H1 (cell line): ENCODE measurements around the gene SMPDL3B. TPM values are rescaled to one million over a fixed set of nuclear protein-coding genes. Genes with fewer than 3 reads are reported as not detected.

Experiments used
- CTCF ChIA-PET: fragments of 300-600 bp; sonication (Branson Sonifier 250); formaldehyde crosslinking; loops from one replicate; lab custom pipeline; 2021; ENCODE audit not compliant: partially characterized antibody; lab: Charles Lee
- POLR2A ChIA-PET: fragments of 300-600 bp; sonication (Branson Sonifier 250); formaldehyde crosslinking; loops from one replicate; lab custom pipeline; 2021; ENCODE audit warnings: inconsistent platforms; ENCODE audit not compliant: partially characterized antibody; lab: Charles Lee
- DNase-seq, 2 experiments: peaks; one replicate each; pipeline versions ENCODE4 v3.0.0 to v3.0.0-alpha.2; 2010 to 2022; ENCODE audit warnings: low spot score in 2 of 2, low read depth in 1 of 2, mixed read lengths in 1 of 2
- FAIRE-seq: peaks from 2 replicates; lab custom pipeline; 2011; peaks lifted over from hg19 to GRCh38; lab: Jason Lieb, UNC
- H2AFZ ChIP-seq: 2 replicates; pipeline ENCODE4 v1.8.1; 2012; ENCODE audit warnings: low read length, inconsistent platforms
- H2AK5ac ChIP-seq: 2 replicates; pipeline ENCODE4 v1.6.1; 2013; ENCODE audit warnings: low read depth, low read length
- H2BK120ac ChIP-seq: replicated peaks from 2 replicates; pipeline ENCODE3; 2013; ENCODE audit warnings: low read depth, low read length, inconsistent platforms
- H2BK12ac ChIP-seq: 2 replicates; pipeline ENCODE4 v1.6.1; 2013; ENCODE audit warnings: low read depth, low read length
- H2BK15ac ChIP-seq: 2 replicates; pipeline ENCODE4 v1.6.1; 2013; ENCODE audit warnings: low read length
- H2BK20ac ChIP-seq: 2 replicates; pipeline ENCODE4 v1.6.1; 2013; ENCODE audit warnings: low read length
- H2BK5ac ChIP-seq: 2 replicates; pipeline ENCODE4 v1.6.1; 2013; ENCODE audit warnings: low read depth, low read length
- H3K14ac ChIP-seq: 2 replicates; pipeline ENCODE4 v1.6.1; 2013; ENCODE audit warnings: inconsistent platforms; ENCODE audit not compliant: insufficient read length
- H3K18ac ChIP-seq: 2 replicates; pipeline ENCODE4 v1.6.1; 2013; ENCODE audit warnings: low read length; ENCODE audit errors: extremely low read depth
- H3K23ac ChIP-seq: 2 replicates; pipeline ENCODE4 v1.6.1; 2013; ENCODE audit warnings: inconsistent platforms; ENCODE audit not compliant: insufficient read length
- H3K23me2 ChIP-seq: 2 replicates; pipeline ENCODE4 v1.6.1; 2013; ENCODE audit warnings: low read depth, low read length
- H3K27ac ChIP-seq: 2 replicates; pipeline ENCODE4 v1.6.1; 2011; ENCODE audit warnings: low read depth, low read length, inconsistent platforms
- H3K27me3 ChIP-seq, 4 experiments: replicated peaks in 1 of 4; 1 replicate in 1 of 4; 2 replicates in 3 of 4; pipeline versions ENCODE4 v1.6.1 to v1.8.1; 2011 to 2013; ENCODE audit warnings: low read length in 3 of 4, mild to moderate bottlenecking in 3 of 4, inconsistent platforms in 2 of 4, mixed read lengths in 2 of 4, moderate library complexity in 1 of 4; ENCODE audit not compliant: control insufficient read depth in 3 of 4, insufficient read depth in 3 of 4; ENCODE audit errors: extremely low read depth in 1 of 4
- H3K36me3 ChIP-seq, 4 experiments: 2 replicates each; pipeline versions ENCODE4 v1.6.1 to v1.8.1; 2011 to 2013; ENCODE audit warnings: mild to moderate bottlenecking in 4 of 4, low read length in 3 of 4, moderate library complexity in 2 of 4, control low read depth in 1 of 4, inconsistent platforms in 1 of 4; ENCODE audit not compliant: insufficient read depth in 4 of 4, control insufficient read depth in 2 of 4
- H3K4ac ChIP-seq: replicated peaks from 2 replicates; pipeline ENCODE3; 2013; ENCODE audit warnings: low read length, low read depth, mixed read lengths, inconsistent platforms; ENCODE audit not compliant: insufficient read length
- H3K4me1 ChIP-seq, 4 experiments: replicated peaks in 1 of 4; 1 replicate in 1 of 4; 2 replicates in 3 of 4; pipeline versions ENCODE4 v1.6.1 to v1.8.1; 2011 to 2013; ENCODE audit warnings: low read length in 3 of 4, inconsistent platforms in 2 of 4, mixed read lengths in 1 of 4; ENCODE audit not compliant: insufficient read depth in 4 of 4, control insufficient read depth in 3 of 4
- H3K4me2 ChIP-seq, 2 experiments: 2 replicates each; pipeline versions ENCODE4 v1.6.1 to v1.8.1; 2011 to 2013; ENCODE audit warnings: low read depth in 2 of 2, low read length in 2 of 2, control low read depth in 1 of 2, inconsistent platforms in 1 of 2, mild to moderate bottlenecking in 1 of 2; ENCODE audit not compliant: insufficient read depth in 1 of 2
- H3K4me3 ChIP-seq, 4 experiments: fragments of 200-600, 300-600 bp in 1 of 4; sonication (generic), shearing (Covaris generic), sonication (Bioruptor Twin) in 1 of 4; 2 replicates each; pipeline versions ENCODE4 v1.5.1 to v1.8.1; 2011 to 2016; ENCODE audit warnings: low read length in 4 of 4, low read depth in 3 of 4, control low read depth in 2 of 4, inconsistent platforms in 2 of 4, mild to moderate bottlenecking in 2 of 4, mixed read lengths in 1 of 4, moderate library complexity in 1 of 4; ENCODE audit not compliant: insufficient read depth in 2 of 4; ENCODE audit errors: extremely low read depth in 1 of 4
- H3K56ac ChIP-seq: replicated peaks from 2 replicates; pipeline ENCODE3; 2013; ENCODE audit warnings: low read depth, mild to moderate bottlenecking, mixed read lengths, low read length, inconsistent platforms; ENCODE audit not compliant: insufficient read length
- H3K79me1 ChIP-seq: 2 replicates; pipeline ENCODE4 v1.6.1; 2013; ENCODE audit warnings: low read depth, low read length, control low read depth
- H3K79me2 ChIP-seq, 2 experiments: 2 replicates each; pipeline versions ENCODE4 v1.6.1 to v1.8.1; 2012 to 2013; ENCODE audit warnings: low read length in 2 of 2, mild to moderate bottlenecking in 2 of 2, inconsistent platforms in 1 of 2; ENCODE audit not compliant: insufficient read depth in 2 of 2, control insufficient read depth in 1 of 2
- H3K9ac ChIP-seq, 4 experiments: replicated peaks in 1 of 4; 1 replicate in 1 of 4; 2 replicates in 3 of 4; pipeline versions ENCODE4 v1.6.1 to v1.8.1; 2011 to 2013; ENCODE audit warnings: low read depth in 3 of 4, low read length in 3 of 4, control low read depth in 2 of 4, mild to moderate bottlenecking in 2 of 4, moderate library complexity in 2 of 4, inconsistent platforms in 1 of 4; ENCODE audit errors: extremely low read depth in 1 of 4
- H3K9me3 ChIP-seq, 2 experiments: 2 replicates each; pipeline versions ENCODE4 v1.6.1 to v1.8.1; 2012 to 2013; ENCODE audit warnings: mild to moderate bottlenecking in 2 of 2, moderate library complexity in 2 of 2, control low read depth in 1 of 2, inconsistent platforms in 1 of 2, low read depth in 1 of 2, low read length in 1 of 2, mixed read lengths in 1 of 2; ENCODE audit not compliant: insufficient read depth in 2 of 2
- H4K20me1 ChIP-seq, 2 experiments: replicated peaks in 1 of 2; 2 replicates each; pipeline versions ENCODE3 to v1.8.1; 2011 to 2013; ENCODE audit warnings: inconsistent platforms in 2 of 2, low read length in 2 of 2, mild to moderate bottlenecking in 1 of 2; ENCODE audit not compliant: insufficient read depth in 2 of 2, control insufficient read depth in 1 of 2
- H4K5ac ChIP-seq: 2 replicates; pipeline ENCODE4 v1.6.1; 2013; ENCODE audit warnings: low read length, low read depth, mixed read lengths, inconsistent platforms; ENCODE audit not compliant: insufficient read length
- H4K8ac ChIP-seq: 2 replicates; pipeline ENCODE4 v1.8.0; 2013; ENCODE audit warnings: mild to moderate bottlenecking, moderate library complexity, low read length, inconsistent platforms; ENCODE audit not compliant: insufficient read depth; ENCODE audit errors: extremely low read depth
- H4K91ac ChIP-seq: replicated peaks from 2 replicates; pipeline ENCODE3; 2013; ENCODE audit warnings: low read length, mixed read lengths, inconsistent platforms; ENCODE audit not compliant: insufficient read length
- BACH1 ChIP-seq: IDR thresholded peaks from 2 replicates; pipeline ENCODE4 v1.6.1; 2012; ENCODE audit warnings: low read length, improper control_type of control experiment
- CEBPB ChIP-seq: IDR thresholded peaks from 2 replicates; pipeline ENCODE4 v1.6.1; 2012; ENCODE audit warnings: low read depth, low read length
- EGR1 ChIP-seq: IDR thresholded peaks from 2 replicates; pipeline ENCODE4 v1.6.1; 2011; ENCODE audit warnings: low read depth, low read length, borderline replicate concordance
- KDM5A ChIP-seq: fragments of 200-600 bp; IDR thresholded peaks from 2 replicates; pipeline ENCODE4 v1.7.1; 2012; ENCODE audit warnings: mild to moderate bottlenecking, low read length, inconsistent platforms, mixed read lengths
- RNF2 ChIP-seq: fragments of 200-900, 300-1000 bp; sonication (generic); IDR thresholded peaks from 2 replicates; pipeline ENCODE4 v1.7.1; 2016; ENCODE audit warnings: borderline replicate concordance, low read depth, mild to moderate bottlenecking, antibody characterized with exemption, low read length; ENCODE audit not compliant: poor library complexity, severe bottlenecking; ENCODE audit errors: missing control alignments
- SIRT6 ChIP-seq: IDR thresholded peaks from one replicate; pipeline ENCODE4 v1.7.1; 2012; ENCODE audit warnings: low read length, inconsistent platforms
- SUZ12 ChIP-seq: fragments of 200-600 bp; sonication (generic); IDR thresholded peaks from 2 replicates; pipeline ENCODE4 v1.6.1; 2012; ENCODE audit warnings: mild to moderate bottlenecking, inconsistent platforms, low read length, moderate library complexity, mixed read lengths
- TAF1 ChIP-seq: IDR thresholded peaks from 2 replicates; pipeline ENCODE4 v1.6.1; 2011; ENCODE audit warnings: mild to moderate bottlenecking, low read depth, low read length
- TBP ChIP-seq: IDR thresholded peaks from 2 replicates; pipeline ENCODE4 v1.6.1; 2011; ENCODE audit warnings: low read depth, low read length, improper control_type of control experiment
- WGBS, 2 experiments: shearing (Covaris generic) in 1 of 2; methylation state at CpG; one replicate each; pipeline versions ENCODE4 v1.1.6 to v1.1.7; 2013 to 2015; ENCODE audit warnings: low lambda C conversion rate in 2 of 2, mixed read lengths in 2 of 2, inconsistent platforms in 1 of 2, low coverage in 1 of 2, missing lambda C conversion rate in 1 of 2; ENCODE audit not compliant: insufficient replicate concordance in 2 of 2, insufficient coverage in 1 of 2, insufficient read length in 1 of 2; ENCODE audit errors: extremely low coverage in 1 of 2, missing lambda C conversion rate in 1 of 2; 5-methylcytosine and 5-hydroxymethylcytosine counted together
- polyA plus RNA-seq, 7 experiments: library from polyadenylated mRNA; depleted of rRNA in 3 of 7; stranded (reverse) in 5 of 7; unstranded in 2 of 7; fragments of >200 nt in 5 of 7; fragments of 200-250 nt in 2 of 7; gene quantifications; 1 replicate in 5 of 7; 2 replicates in 1 of 7; 4 replicates in 1 of 7; pipeline versions ENCODE4 v1.2.1 to v1.2.3, GENCODE V29; 2011 to 2013; ENCODE audit warnings: missing spikeins in 2 of 7, mixed read lengths in 2 of 7
- total RNA-seq: library from RNA; stranded (reverse); fragmentation: NEBNext Ultra II Directional; extraction: Animal tissue kit (Norgen Biotek cat#: 25700); gene quantifications from 2 replicates; pipeline ENCODE4 v1.2.1, GENCODE V29; 2021
- TF ChIP-seq, protein P1 (sequence below): IDR thresholded peaks from 2 replicates; pipeline ENCODE4 v1.6.1; 2012; ENCODE audit warnings: inconsistent platforms
- TF ChIP-seq, protein P2 (sequence below), 3 experiments: IDR thresholded peaks; 1 replicate in 2 of 3; 2 replicates in 1 of 3; pipeline versions ENCODE4 v1.5.1 to v1.6.1; 2011; ENCODE audit warnings: low read length in 3 of 3, mild to moderate bottlenecking in 3 of 3, inconsistent platforms in 2 of 3, low read depth in 1 of 3, moderate library complexity in 1 of 3; ENCODE audit not compliant: insufficient read depth in 1 of 3; ENCODE audit errors: control extremely low read depth in 1 of 3

SMPDL3B gene
- total and polyA plus RNA-seq, 2 of the 8 experiments (the other 6 are each of a cell fraction or from before 2014, with no cell fraction given): 54.7 to 143 TPM

- no peak overlapping the region for H4K91ac ChIP-seq
- no peak overlapping the region for H3K18ac ChIP-seq
- no peaks in the 10 kb centered on the region for H3K27me3 ChIP-seq
- H3K4me3 ChIP-seq: no peak overlapping the region
- no peaks in the 10 kb centered on the region for H3K9me3 ChIP-seq
- H2BK120ac ChIP-seq: no peak overlapping the region
- ChIA-PET CTCF (interaction anchor here (0.6 to 3.3 kb wide), 2 partner anchors 12 to 309 kb away, joined by 3 to 18 read pairs; no protein-coding TSS in a partner anchor), POLR2A (interaction anchor here (1.6 to 2.2 kb wide), 2 partner anchors 15 kb away, joined by 5 to 6 read pairs; no protein-coding TSS in a partner anchor)
- H3K23me2 ChIP-seq: no peaks in the 10 kb centered on the region
- H2BK15ac ChIP-seq: no peak overlapping the region
- no peak overlapping the region for H2BK12ac ChIP-seq
- H3K4ac ChIP-seq: no peak overlapping the region
- peaks cover 0 to 2% of the 10 kb centered on the region in 2 experiments for H4K20me1 ChIP-seq
- H3K9ac ChIP-seq: no peak overlapping the region
- no peak overlapping the region for H3K4me2 ChIP-seq
- H2BK20ac ChIP-seq: no peak overlapping the region
- H3K79me2 ChIP-seq: no peaks in the 10 kb centered on the region
- H3K56ac ChIP-seq: no peak overlapping the region
- no peak overlapping the region for H4K5ac ChIP-seq
- H4K8ac ChIP-seq: no peak overlapping the region
- no peak overlapping the region for H2BK5ac ChIP-seq
- H3K36me3 ChIP-seq: peaks cover 25 to 71% (median 45%) of the 10 kb centered on the region in 4 experiments
- H2AFZ ChIP-seq: no peak overlapping the region
- no peak overlapping the region for H3K23ac ChIP-seq
- no peak overlapping the region for H3K14ac ChIP-seq
- WGBS, 2 experiments: 89% methylated on average over 3 of the region's 3 CpGs; no CpG with 5 or more reads in 1 of the 2 experiments
- no peaks in the 10 kb centered on the region for H3K79me1 ChIP-seq
- no peak overlapping the region for H2AK5ac ChIP-seq
- FAIRE-seq: no peak
- DNase-seq: no peak
- no peak overlapping the region for H3K27ac ChIP-seq
- no peaks in the 10 kb centered on the region for H3K4me1 ChIP-seq
- TF ChIP-seq CEBPB (no peak), SIRT6 (no peak), TBP (no peak), BACH1 (no peak), RNF2 (no peak), TAF1 (no peak), KDM5A (no peak), SUZ12 (no peak), EGR1 (no peak)
- TF ChIP-seq, protein P1, sequence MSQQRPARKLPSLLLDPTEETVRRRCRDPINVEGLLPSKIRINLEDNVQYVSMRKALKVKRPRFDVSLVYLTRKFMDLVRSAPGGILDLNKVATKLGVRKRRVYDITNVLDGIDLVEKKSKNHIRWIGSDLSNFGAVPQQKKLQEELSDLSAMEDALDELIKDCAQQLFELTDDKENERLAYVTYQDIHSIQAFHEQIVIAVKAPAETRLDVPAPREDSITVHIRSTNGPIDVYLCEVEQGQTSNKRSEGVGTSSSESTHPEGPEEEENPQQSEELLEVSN: no peak
- TF ChIP-seq, protein P2, sequence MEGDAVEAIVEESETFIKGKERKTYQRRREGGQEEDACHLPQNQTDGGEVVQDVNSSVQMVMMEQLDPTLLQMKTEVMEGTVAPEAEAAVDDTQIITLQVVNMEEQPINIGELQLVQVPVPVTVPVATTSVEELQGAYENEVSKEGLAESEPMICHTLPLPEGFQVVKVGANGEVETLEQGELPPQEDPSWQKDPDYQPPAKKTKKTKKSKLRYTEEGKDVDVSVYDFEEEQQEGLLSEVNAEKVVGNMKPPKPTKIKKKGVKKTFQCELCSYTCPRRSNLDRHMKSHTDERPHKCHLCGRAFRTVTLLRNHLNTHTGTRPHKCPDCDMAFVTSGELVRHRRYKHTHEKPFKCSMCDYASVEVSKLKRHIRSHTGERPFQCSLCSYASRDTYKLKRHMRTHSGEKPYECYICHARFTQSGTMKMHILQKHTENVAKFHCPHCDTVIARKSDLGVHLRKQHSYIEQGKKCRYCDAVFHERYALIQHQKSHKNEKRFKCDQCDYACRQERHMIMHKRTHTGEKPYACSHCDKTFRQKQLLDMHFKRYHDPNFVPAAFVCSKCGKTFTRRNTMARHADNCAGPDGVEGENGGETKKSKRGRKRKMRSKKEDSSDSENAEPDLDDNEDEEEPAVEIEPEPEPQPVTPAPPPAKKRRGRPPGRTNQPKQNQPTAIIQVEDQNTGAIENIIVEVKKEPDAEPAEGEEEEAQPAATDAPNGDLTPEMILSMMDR (IDR thresholded peaks at IDR 0.05; ENCODE audit: control extremely low read depth in 1 of 3, insufficient read depth in 1 of 3, low read depth in 1 of 3, low read length in 3 of 3): no peak
Measured at GRCh38 chr1:27952147-27952546, 17.3 kb downstream of the SMPDL3B start.
